Erythroblast (primary cell): ENCODE data around the gene ATG10.

ENCODE experiments used
- GATA1 ChIP-seq: IDR thresholded peaks from 2 replicates; pipeline ENCODE4 v1.6.1; 2011; ENCODE audit warnings: low read depth, mild to moderate bottlenecking, control low read depth, low read length, moderate library complexity
- POLR2A ChIP-seq: IDR thresholded peaks from 2 replicates; pipeline ENCODE4 v1.6.1; 2011; ENCODE audit warnings: mild to moderate bottlenecking, low read length

- no peak for TF ChIP-seq POLR2A
- no peak for TF ChIP-seq GATA1
Observed at GRCh38 chr5:82149434-82149833, 177.6 kb downstream of the ATG10 start.
